ENCODE measurements around the gene ACTG1. TPM values are rescaled to one million over a fixed set of nuclear protein-coding genes. Genes with fewer than 3 reads are reported as not detected.

Gene ACTG1
- total RNA-seq, 1 experiment from 2014 or later = 3,770 TPM

- in situ Hi-C loops (cut with HindIII; ENCODE audit: low pct_unique_long_range_greater_than_20kb, low sequenced_read_pairs) = no loop called here
- DNase-seq (ENCODE audit: low read depth) = no peak
Measured at GRCh38 chr17:81489998-81490992, 22.3 kb downstream of the ACTG1 start.

- in situ Hi-C loops (cut with HindIII; ENCODE audit: low pct_unique_long_range_greater_than_20kb, low sequenced_read_pairs) = no loop called here
- DNase-seq (ENCODE audit: low read depth) = no peak
Measured at GRCh38 chr17:81489012-81489997, 23.3 kb downstream of the ACTG1 start.

GRCh38 chr17:81488276-81488860 lies 24.2 kb downstream of the ACTG1 start:
- in situ Hi-C loops (cut with HindIII; ENCODE audit: low pct_unique_long_range_greater_than_20kb, low sequenced_read_pairs) = no loop called here
- DNase-seq (ENCODE audit: low read depth) = no peak

GRCh38 chr17:81487487-81488275 lies 24.9 kb downstream of the ACTG1 start:
- DNase-seq (ENCODE audit: low read depth) = peak; percentile 75
- in situ Hi-C loops (cut with HindIII; ENCODE audit: low pct_unique_long_range_greater_than_20kb, low sequenced_read_pairs) = no loop called here

GRCh38 chr17:81487089-81487486 lies 25.5 kb downstream of the ACTG1 start:
- no peak for DNase-seq (ENCODE audit: low read depth)
- in situ Hi-C loops (cut with HindIII; ENCODE audit: low pct_unique_long_range_greater_than_20kb, low sequenced_read_pairs) = no loop called here

GRCh38 chr17:81486199-81486810 lies 26.3 kb downstream of the ACTG1 start:
- no peak for DNase-seq (ENCODE audit: low read depth)
- in situ Hi-C loops (cut with HindIII; ENCODE audit: low pct_unique_long_range_greater_than_20kb, low sequenced_read_pairs) = no loop called here

- in situ Hi-C loops (cut with HindIII; ENCODE audit: low pct_unique_long_range_greater_than_20kb, low sequenced_read_pairs) = no loop called here
- DNase-seq (ENCODE audit: low read depth) = peak; percentile 75
Measured at GRCh38 chr17:81484195-81484979, 28.2 kb downstream of the ACTG1 start.

- in situ Hi-C loops (cut with HindIII; ENCODE audit: low pct_unique_long_range_greater_than_20kb, low sequenced_read_pairs) = no loop called here
- no peak for DNase-seq (ENCODE audit: low read depth)
Measured at GRCh38 chr17:81483862-81484194, 28.8 kb downstream of the ACTG1 start.

- in situ Hi-C loops (cut with HindIII; ENCODE audit: low pct_unique_long_range_greater_than_20kb, low sequenced_read_pairs) = no loop called here
- no peak for DNase-seq (ENCODE audit: low read depth)
Measured at GRCh38 chr17:81483085-81483861, 29.3 kb downstream of the ACTG1 start.

- no peak for DNase-seq (ENCODE audit: low read depth)
- in situ Hi-C loops (cut with HindIII; ENCODE audit: low pct_unique_long_range_greater_than_20kb, low sequenced_read_pairs) = no loop called here
Measured at GRCh38 chr17:81482673-81483072, 29.9 kb downstream of the ACTG1 start.

GRCh38 chr17:81481815-81482505 lies 30.6 kb downstream of the ACTG1 start:
- DNase-seq (ENCODE audit: low read depth) = no peak
- in situ Hi-C loops (cut with HindIII; ENCODE audit: low pct_unique_long_range_greater_than_20kb, low sequenced_read_pairs) = no loop called here

GRCh38 chr17:81481073-81481799 lies 31.4 kb downstream of the ACTG1 start:
- in situ Hi-C loops (cut with HindIII; ENCODE audit: low pct_unique_long_range_greater_than_20kb, low sequenced_read_pairs) = no loop called here
- DNase-seq (ENCODE audit: low read depth) = peak; percentile 69

GRCh38 chr17:81480140-81481072 lies 32.2 kb downstream of the ACTG1 start:
- in situ Hi-C loops (cut with HindIII; ENCODE audit: low pct_unique_long_range_greater_than_20kb, low sequenced_read_pairs) = no loop called here
- DNase-seq (ENCODE audit: low read depth) = peak; percentile 51
